GM03348 (cell line): ENCODE results near the gene BICRA.
A peak's percentile ranks its signal among the peaks of the same experiment; 100 is the strongest.
"Not testable (repeated sequence)": the region's sequence is repeated elsewhere in the genome, so short reads cannot be mapped to it uniquely, and the experiment has no call there.

ENCODE experiments used
- DNase-seq: peaks from one replicate; pipeline ENCODE4 v3.0.0; 2012; ENCODE audit warnings: low spot score

BICRA gene

DNA sequence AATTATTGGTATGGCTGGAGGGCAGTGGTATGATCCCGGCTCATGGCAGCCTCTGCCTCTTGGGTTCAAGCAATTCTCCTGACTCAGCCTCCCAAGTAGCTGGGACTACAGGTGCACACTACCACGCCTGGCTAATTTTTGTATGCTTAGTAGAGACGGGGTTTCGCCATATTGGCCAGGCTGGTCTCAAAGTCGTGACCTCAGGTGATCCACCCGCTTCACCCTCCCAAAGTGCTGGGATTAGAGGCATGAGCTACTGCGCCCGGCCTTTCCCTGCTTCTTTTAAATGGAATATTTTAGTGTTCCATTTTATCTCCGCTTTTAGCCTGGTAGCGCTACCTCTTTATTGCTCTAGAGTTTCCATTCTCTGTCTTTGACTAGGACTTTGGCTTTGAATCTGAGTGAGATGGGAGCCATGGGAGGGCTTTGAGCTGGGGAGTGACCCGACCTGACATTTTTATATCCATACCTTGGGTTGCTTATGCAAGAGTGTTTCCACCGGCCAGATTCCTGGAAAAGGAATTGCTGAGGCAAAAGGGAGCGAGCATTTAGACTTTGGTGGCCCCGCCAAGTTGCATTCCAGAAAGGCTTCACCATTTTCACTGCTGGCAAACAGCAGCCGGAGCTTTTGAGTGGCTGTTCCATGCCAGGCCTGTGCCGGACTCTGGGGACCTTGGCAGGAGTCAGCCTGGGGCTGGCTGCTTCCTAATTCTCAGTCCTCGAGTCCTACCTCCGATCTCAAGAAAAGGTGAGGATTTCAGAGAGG lies 22.9 kb downstream of the BICRA start:
- no peak for DNase-seq

DNA sequence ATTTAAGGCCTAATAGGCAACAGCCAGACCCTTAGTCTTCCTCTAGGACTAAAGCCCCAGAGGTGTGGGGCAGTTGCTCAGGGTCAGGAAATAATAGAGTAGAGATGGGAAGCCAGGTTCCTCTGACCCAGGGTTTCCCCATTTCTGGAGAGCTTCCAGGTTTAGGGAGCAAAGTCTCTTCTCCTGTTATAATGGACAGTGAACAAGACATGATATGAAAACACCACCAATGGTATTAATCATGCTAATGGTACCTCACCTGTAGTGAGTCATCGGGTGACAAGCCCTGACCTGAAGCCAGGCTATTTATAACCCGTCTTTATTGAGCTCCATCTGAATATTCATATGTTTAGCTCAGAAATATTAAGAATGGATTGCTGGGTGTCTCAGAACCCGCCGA lies 24.6 kb downstream of the BICRA start:
- DNase-seq = no peak

DNA sequence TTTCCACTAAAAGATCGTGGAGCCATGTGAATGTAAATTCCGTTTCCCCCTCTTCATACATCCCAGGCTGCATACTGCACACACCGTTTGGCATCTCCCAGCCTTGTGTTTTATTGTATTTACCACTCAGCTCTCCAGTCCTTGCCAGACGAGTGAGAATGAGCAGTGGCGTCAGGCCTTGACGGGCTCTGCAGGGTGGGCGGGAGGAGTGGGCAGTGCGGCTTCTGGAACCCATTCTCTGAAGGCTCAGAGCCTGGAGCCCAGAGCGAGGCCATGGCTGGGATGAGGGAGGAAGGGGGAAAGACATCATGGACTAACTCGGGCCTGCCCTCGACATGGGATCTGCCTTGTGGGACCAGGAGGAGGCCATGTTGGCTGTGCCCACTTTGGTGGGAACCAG lies 25.1 kb downstream of the BICRA start:
- DNase-seq = no peak

DNA sequence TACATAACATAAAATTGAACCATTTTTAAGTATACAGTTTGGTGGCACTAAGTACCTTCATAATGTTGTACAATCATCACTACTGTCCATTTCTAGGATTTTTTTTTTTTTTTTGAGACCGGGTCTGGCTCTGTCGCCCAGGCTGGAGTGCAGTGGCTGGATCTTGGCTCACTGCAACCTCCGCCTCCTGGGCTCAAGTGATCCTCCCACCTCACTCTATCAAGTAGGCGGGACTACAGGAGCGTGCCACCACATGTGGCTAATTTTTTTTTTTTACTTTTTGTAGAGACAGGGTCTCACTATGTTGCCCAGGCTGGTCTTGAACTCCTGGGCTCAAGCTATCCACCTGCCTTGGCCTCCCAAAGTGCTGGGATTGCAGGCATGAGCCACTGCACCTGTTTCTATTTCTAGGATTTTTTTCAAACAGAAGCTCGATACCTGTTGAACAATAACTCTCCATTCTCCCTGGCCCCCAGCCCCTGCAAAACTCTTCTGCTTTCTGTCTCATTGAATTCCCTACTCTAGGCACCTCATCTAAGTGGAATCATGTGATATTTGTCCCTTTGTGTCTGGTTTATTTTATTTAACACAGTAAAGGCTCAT lies 26.3 kb downstream of the BICRA start:
- DNase-seq = not testable (repeated sequence)

DNA sequence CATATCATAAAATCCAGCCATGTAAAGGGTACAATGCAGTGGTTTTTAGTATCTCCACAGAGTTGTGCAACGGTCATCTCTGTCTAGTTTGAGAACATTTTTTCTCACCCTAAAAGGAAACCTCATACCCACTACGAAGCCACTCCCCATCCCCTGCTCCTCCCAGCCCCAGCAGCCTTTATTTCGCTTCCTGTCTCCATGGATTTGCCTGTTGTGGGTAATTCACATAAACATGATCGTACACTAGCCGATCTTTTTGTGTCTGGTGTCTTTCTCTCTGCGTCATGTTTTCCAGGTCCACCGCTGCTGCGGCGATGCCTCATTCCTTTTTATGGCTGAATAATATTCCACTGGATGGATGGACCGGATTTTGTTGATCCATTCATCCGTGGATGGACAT lies 28.6 kb downstream of the BICRA start:
- peak; percentile 41 for DNase-seq

DNA sequence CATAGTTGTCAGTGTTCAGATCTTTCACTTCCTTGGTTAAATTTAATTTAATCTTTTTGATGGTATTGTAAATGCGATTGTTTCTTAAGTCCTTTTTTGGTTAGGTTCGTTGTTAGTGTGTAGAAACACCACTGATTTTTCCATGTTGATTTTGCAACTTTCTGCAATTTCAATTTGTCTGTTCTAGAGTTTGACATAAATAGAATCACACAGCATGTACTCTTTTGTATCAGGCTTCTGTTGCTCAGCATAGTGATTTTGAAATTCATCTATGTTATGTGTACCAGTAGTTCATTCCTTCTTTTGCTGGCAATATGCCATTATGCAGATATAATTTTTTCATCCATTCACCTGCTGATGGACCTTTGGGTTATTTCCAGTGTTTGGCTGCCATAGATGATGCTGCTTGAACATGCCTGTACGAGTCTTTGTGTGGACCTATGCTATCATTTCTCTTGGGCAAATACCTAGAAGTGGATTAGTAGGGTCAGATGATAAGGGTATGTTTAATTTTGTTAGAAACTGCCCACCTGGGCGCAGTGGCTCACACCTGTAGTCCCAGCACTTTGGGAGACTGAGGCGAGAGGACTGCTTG lies 33.1 kb downstream of the BICRA start:
- DNase-seq = no peak

DNA sequence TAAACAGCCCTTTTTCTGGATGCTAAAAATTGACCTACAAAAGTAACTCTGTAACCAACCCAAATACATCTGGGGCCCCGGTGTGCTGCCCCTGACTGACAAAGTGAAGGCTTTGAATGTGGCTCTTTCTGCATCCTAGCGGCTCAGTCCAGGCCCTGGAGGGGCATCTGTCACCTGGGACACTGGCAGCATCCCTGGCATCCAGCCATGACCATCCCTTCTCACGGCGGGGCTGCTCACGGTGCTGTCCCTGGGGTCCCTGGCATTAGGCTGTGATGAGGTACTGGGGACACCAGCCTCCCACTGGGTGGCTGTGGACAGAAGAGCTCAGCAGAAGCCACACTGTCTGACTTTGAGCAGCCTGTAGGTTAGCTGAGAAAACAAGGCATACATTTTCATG lies 34.3 kb downstream of the BICRA start:
- DNase-seq = no peak

DNA sequence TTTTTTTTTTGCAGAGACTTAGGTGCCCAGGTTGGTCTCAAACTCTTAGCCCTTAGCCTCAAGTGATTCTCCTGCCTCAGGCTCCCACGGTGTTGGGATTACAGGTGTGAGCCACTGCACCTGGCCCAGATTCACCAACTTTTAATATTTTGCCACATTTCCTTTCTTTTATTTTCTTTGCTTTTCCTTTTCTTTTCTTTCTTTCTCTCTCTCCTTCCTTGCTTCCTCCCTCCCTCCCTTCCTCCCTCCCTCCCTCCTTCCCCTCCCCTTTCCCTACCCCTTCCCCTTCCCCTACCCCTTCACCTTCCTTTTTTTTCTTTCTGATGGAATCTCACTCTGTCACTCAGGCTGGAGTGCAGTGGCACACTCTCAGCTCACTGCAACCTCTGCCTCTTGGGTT lies 35.3 kb downstream of the BICRA start:
- no peak for DNase-seq

DNA sequence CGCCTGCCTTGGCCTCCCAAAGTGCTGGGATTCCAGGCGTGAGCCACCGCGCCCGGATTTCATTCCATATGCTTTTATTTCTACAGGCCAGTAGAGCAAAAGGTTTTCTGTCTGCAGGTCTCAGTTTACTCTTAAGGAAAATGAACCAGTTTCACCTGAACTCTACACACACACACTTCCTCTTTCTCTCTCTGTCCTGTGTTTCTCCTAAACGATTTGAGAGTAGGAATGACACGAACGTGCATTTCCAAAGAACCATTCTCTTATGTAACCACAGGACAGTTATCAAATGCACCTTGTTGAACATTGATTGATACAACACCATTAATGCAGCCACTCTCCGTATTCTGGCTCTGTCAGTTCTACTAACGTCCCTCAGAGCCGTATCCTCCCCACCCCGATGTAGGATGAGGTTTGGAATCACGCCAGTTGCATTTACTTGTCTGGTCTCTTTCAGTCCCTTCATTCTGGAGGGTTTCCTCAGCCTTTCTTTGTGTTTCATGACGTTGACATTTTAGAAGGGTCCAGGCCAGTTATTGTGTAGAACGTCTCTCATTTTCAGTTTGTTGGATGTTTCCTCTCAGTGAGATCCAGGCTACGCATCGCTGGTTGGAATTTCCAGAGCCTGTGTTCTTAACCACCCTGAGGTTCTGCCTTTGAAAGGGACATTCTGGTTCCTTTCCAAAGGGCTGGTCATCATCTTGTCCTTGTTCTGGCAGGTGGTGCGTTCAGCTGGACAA lies 36.0 kb downstream of the BICRA start:
- no peak for DNase-seq

DNA sequence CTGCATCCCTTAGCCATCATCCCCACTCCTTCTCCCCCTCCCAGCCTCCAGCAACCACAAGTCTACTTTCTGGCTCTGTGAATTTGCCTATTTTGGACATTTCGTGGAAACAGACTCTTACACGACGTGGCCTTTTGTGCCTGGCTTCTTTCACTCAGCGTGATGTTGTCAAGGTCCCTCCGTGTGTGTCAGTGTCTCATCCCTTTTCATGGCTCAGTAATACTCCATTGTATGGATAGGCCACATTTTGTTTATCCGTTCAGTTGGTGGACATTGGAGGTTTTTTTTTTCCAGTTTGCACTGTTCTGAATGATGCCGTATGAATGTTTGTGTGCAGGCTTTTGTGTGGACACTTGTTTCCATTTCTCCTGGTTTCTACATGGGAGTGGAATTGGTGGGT lies 38.0 kb downstream of the BICRA start:
- DNase-seq = no peak

DNA sequence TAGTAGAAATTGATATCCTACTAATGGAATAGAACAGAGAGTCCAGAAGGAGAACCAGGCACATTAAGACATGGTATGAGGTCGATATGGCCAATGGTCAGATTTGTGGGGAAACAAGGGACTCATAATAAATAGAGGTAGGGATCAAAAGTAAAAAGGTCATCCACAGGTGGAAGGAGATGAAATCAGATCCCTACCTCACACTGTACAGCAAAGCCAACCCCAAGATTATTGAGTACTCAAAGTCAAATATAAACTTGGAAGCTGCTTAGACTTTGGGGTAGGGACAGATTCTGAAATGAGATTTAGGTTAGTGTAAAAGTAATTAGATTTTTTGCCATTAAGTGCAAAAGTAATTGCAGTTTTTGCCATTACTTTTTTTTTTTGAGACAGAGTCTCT lies 40.7 kb downstream of the BICRA start:
- no peak for DNase-seq

DNA sequence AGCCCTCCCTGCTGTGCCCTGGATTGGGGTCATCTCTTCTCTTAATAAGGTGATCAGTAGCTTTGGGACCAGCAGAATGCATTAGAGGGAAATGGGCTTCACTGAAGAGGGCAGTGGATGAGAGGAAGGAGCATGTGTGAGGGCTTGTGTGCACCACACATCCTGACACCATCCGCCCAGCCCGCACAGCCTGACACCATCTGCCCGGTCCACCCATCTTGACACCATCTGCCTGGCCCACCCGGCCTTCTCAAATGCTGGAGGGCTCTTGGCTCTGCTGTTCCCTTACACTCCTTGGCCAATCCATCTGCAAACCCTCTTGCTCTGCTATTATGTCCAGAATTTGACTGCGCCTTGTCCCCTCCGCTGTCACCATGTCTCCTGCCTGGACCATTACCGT lies 41.8 kb downstream of the BICRA start:
- DNase-seq = no peak

DNA sequence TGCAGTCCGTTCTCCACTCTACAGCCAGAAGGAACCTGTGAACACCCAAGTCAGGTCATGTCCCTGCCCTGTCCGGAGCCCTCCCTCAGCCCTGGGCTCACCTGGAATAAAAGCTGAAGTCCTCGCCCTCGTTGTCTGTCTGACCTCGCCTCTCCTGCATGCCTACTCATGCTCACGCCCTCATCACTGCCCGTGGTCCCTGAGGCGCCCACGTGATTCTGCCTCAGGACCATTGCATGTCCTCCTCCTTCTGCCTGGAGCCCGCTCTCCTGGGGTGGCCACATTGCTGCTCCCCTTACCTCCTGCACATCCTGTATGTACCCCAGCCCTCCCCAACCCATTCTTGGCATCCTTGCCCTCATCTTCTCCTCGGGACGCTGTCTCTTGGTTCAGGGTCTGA lies 42.2 kb downstream of the BICRA start:
- no peak for DNase-seq

DNA sequence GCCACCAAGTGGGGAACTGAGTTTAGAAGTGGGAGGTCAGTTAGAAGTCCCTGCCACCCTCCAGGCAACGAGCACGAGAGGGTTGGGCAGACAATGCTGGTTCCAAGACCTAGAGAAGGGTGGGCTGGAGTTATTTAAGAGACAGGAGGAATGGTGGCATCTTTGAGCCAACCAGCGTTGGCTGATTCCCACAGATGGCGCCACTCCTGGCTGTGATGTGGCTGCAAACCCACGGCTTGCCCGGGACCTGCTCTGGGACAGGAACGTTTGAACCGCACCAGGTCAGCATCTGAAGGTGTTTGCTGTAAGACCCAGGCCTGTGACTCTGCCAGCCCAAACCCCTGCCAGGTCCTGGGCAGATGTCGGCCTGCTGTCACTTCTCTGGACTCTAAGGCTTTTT lies 42.8 kb downstream of the BICRA start:
- DNase-seq = no peak

DNA sequence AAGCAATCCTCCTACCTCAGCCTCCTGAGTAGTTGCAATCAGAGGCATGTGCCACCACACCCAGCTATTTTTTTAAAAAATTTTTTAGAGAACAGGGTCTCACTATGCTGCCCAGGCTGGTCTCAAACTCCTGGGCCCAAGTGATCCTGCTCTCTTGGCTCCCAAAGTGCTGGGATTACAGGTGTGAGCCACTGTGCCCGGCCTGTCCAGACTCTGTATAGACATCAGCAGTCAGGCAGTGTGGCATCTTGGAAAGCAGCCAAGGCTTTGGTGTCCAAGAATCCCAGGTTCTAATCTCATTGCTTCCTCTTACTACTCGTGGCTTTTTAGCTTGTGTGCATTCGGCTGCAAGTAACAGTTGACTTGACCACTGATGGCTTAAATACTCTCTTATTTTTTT lies 43.4 kb downstream of the BICRA start:
- DNase-seq = no peak

DNA sequence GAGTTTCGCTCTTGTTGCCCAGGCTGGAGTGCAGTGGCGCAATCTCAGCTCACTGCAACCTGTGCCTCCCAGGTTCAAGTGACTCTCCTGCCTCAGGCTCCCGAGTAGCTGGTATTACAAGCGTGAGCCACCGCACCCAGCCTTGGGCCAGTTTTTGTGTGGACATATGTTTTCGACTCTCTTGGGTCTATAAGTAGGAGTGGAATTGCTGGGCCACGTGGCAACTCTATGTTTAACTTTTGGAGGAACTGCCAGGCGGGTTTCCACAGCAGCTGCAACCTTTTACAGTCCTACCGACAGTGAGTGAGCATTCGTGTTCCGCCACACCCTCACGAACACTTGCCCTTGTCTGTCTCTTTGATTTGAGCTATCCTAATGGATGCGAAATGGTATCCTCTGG lies 44.9 kb downstream of the BICRA start:
- no peak for DNase-seq

DNA sequence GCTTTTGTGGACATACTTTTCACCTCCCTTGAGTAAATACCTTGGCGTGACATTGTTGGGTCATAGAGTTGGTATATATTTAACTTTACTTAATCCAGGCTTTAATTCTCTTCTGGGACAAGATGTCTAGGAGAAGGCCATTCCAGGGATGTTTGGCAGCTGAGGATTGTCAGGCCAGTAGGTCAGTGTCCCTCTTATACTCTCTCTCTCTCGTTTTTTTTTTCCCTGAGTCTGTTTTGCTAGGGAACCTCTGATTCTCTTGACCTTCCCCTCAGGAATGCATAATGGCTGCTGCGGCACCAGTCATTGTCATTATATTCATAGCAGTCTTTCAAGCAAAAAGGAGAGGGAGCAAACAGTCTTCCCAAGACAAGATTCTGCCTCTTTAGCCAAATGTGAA lies 48.8 kb downstream of the BICRA start:
- no peak for DNase-seq

DNA sequence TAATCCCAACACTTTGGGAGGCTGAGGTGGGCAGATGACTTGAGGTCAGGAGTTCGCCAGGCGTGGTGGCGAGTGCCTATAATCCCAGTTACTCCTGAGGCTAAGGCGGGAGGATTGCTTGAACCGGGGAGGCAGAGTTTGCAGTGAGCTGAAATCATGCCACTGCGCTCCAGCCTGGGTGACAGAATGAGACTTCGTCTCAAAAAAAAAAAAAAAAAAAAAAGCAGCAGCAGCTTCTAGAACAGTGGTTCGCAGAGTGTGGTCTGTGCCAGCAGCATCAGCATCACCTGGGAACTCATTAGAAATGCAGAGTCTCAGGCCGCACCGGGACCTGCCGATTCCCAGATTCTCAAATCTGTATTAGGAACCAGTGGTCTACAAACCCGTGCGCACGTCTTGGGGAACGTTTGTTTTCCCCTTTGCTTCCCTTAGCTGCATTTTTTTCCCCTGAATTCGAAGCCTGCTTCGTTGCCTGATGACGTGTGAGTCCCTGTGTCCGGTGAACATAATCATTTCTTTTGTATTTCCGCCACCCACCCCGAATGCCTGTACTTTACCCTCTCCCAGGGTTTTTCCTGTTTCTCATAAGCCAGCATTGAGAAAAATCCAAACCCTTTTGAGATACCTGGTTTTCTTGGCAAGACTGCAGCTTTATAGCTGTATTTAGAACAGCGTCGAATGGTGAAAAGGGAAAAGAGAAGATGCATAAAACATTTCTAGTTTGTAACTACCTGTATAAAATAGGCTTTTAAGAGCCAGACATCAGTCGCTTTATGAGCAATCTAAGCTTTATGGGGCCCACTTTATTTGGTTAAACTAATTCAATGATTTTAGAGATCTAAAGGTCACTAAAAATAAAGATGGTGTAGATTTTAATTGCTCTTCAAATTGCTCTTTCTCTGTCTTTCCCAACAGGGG lies 49.8 kb downstream of the BICRA start:
- DNase-seq = no peak

DNA sequence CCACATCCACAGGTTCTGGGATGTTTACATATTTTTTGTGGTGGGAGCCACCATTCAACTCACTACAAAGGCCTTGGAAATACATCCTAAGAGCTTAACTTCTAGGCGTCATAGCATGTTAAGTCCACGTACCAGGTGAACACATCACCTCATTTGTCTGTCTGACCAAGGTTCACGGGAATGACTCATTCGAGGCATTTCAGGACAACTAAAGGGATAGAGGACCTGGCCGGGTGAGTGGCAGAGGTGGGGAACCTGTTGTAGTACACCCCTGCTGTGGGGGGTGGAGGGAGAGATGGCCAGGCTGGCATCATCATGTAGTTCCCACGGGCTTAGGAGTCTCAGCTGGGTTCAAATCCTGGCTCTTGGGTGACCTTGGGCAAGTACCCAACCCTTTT lies 51.5 kb downstream of the BICRA start:
- no peak for DNase-seq

DNA sequence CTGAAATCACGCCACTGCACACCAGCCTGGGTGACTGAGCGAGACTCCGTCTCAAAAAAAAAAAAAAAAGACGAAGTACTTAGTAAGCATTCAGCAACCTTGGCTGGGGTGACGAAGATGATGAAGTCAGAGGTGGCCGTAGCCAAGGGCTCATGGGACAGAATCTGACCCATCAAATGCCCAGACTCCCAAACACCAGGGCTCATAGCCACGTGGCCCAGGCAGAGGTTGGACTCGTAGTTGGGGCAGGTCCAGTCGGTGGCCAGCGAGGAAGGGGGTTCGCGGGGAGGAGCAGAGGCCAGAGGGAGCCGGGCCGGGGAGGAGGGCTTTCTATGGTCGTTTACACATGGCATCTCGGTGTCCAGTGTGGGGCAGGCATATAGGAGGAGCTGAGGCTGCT lies 52.2 kb downstream of the BICRA start:
- DNase-seq = no peak

DNA sequence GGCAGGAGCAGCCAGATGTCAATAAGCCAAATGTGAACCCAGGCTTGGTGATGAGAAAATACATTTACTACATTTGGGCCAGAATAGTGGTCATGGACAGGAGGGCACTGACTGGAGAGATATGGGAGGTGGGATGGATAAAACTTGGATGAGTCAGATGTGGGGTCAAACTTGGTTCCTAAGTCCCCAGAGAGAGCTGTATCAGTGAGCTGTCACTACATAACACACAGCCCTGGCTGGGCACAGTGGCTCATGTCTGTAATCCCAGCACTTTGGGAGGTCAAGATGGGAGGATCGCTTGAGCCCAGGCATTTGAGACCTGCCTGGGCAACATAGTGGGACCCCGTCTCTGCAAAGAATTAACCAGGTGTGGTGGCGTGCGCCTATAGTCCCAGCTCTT lies 52.7 kb downstream of the BICRA start:
- no peak for DNase-seq

DNA sequence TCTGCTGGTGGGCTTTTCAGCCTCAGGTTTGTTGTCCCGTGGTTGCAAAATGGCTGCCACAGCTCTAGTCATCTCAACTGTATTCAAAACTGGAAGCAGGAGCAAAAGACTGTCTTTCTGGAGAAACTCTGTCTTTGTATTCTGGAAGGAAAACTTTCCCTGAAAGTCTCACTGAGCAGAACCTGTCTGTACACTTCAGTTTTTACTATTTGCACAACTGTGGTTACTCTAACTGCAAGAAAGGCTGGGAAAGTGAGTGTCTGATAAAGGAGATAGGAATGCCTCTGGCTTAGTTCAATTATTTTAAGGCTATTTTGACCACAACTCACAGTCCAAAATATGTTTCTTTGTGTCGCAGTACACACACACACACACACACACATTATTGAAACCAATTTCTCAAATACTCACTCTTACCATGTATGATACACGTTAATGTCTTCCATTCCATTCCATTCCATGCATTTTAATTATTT lies 54.5 kb downstream of the BICRA start:
- DNase-seq = peak; percentile 79
